Astrocyte (in vitro differentiated cells and primary cell): ENCODE measurements around the gene CNTLN.

Experiments
- EZH2 ChIP-seq: IDR thresholded peaks from 2 replicates; pipeline ENCODE4 v1.6.1; 2012; ENCODE audit warnings: mild to moderate bottlenecking, low read length, inconsistent platforms; ENCODE audit not compliant: insufficient read depth
- TF ChIP-seq, protein P1 (sequence below): IDR thresholded peaks from 2 replicates; pipeline ENCODE4 v1.5.1; 2011; ENCODE audit warnings: low read depth, mild to moderate bottlenecking, inconsistent platforms, low read length, moderate library complexity; ENCODE audit not compliant: insufficient read depth

DNA sequence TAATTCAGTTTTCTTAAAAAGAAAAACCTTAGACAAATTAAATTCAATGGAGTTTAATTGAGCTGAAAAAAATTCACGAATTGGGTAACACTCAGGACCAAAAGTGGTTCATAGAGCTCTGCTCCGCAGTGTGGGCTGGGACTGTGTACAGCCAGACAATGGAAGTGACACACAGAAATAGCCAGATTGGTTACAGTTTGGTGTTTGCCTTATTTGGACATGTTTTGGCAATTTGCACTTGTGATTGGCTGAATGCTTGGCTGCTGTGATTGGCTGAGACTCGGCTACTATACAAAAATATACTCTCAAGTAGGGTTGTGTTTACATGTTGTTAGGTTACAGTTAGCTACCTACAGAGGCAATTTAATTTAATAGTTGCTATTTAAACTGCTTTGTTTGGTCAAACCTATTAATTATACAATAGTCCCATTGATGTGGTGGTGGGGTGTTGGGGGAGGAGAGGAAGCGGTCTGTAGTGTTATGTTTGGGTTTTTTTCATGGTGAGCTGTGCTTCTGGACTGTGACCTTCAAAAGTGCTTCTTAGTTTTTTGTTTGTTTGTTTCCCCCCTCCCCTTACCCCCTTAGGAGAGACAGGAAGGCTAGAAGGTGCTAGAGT, 95.2 kb downstream of the CNTLN start:
- TF ChIP-seq, protein P1, sequence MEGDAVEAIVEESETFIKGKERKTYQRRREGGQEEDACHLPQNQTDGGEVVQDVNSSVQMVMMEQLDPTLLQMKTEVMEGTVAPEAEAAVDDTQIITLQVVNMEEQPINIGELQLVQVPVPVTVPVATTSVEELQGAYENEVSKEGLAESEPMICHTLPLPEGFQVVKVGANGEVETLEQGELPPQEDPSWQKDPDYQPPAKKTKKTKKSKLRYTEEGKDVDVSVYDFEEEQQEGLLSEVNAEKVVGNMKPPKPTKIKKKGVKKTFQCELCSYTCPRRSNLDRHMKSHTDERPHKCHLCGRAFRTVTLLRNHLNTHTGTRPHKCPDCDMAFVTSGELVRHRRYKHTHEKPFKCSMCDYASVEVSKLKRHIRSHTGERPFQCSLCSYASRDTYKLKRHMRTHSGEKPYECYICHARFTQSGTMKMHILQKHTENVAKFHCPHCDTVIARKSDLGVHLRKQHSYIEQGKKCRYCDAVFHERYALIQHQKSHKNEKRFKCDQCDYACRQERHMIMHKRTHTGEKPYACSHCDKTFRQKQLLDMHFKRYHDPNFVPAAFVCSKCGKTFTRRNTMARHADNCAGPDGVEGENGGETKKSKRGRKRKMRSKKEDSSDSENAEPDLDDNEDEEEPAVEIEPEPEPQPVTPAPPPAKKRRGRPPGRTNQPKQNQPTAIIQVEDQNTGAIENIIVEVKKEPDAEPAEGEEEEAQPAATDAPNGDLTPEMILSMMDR = no peak
- no peak for TF ChIP-seq EZH2
